Hepatocyte (in vitro differentiated cells): Measurements from ENCODE around the gene USP12. TPM values are rescaled to one million over a fixed set of nuclear protein-coding genes. Genes with fewer than 3 reads are reported as not detected.

Experiments used
- DNase-seq: peaks from one replicate; pipeline ENCODE4 v3.0.0-alpha.2; 2016; ENCODE audit warnings: low spot score
- H2AFZ ChIP-seq: fragments of 200-600 bp; sonication (generic); 2 replicates; pipeline ENCODE4 v1.6.0; 2016; ENCODE audit warnings: antibody characterized with exemption, mild to moderate bottlenecking
- H3K27ac ChIP-seq: fragments of 200-600 bp; sonication (generic); 2 replicates; pipeline ENCODE4 v1.5.1; 2016; ENCODE audit warnings: mild to moderate bottlenecking
- H3K27me3 ChIP-seq: fragments of 200-600 bp; sonication (generic); 2 replicates; pipeline ENCODE4 v1.6.1; 2016
- H3K36me3 ChIP-seq: fragments of 200-600 bp; sonication (generic); replicated peaks from 2 replicates; pipeline ENCODE4 v1.5.1; 2016; ENCODE audit warnings: low read depth; ENCODE audit not compliant: insufficient read depth
- H3K4me1 ChIP-seq: fragments of 200-600 bp; sonication (generic); 2 replicates; pipeline ENCODE4 v1.5.1; 2016; ENCODE audit warnings: mild to moderate bottlenecking, moderate library complexity; ENCODE audit not compliant: insufficient read depth
- H3K4me2 ChIP-seq: fragments of 200-600 bp; sonication (generic); 2 replicates; pipeline ENCODE4 v1.6.0; 2016
- H3K4me3 ChIP-seq: fragments of 200-600 bp; sonication (generic); 2 replicates; pipeline ENCODE4 v1.5.1; 2016; ENCODE audit warnings: mild to moderate bottlenecking
- H3K79me2 ChIP-seq: fragments of 200-600 bp; sonication (generic); 2 replicates; pipeline ENCODE4 v1.6.0; 2017; ENCODE audit warnings: mild to moderate bottlenecking
- H3K9me2 ChIP-seq: fragments of 200-600 bp; sonication (generic); replicated peaks from 2 replicates; pipeline ENCODE4 v1.6.0; 2017; ENCODE audit warnings: mild to moderate bottlenecking; ENCODE audit not compliant: insufficient read depth
- H3K9me3 ChIP-seq: fragments of 200-600 bp; sonication (generic); 2 replicates; pipeline ENCODE4 v1.5.1; 2016; ENCODE audit warnings: low read depth, mild to moderate bottlenecking
- H4K20me1 ChIP-seq: fragments of 200-600 bp; sonication (generic); 2 replicates; pipeline ENCODE4 v1.6.0; 2016; ENCODE audit warnings: mild to moderate bottlenecking; ENCODE audit not compliant: insufficient read depth, poor library complexity, severe bottlenecking
- EZH2 ChIP-seq: fragments of 200-600 bp; sonication (generic); IDR thresholded peaks from 2 replicates; pipeline ENCODE4 v1.6.1; 2016; ENCODE audit warnings: antibody characterized with exemption, mild to moderate bottlenecking, borderline replicate concordance
- EZH2phosphoT487 ChIP-seq: fragments of 200-600 bp; sonication (generic); IDR thresholded peaks from one replicate; pipeline ENCODE4 v1.6.1; 2018; ENCODE audit warnings: antibody characterized with exemption, mild to moderate bottlenecking, low read depth, moderate library complexity; ENCODE audit not compliant: unreplicated experiment, severe bottlenecking
- WGBS: methylation state at CpG from one replicate; pipeline ENCODE4 v1.1.6; 2016; ENCODE audit warnings: low lambda C conversion rate; ENCODE audit errors: missing lambda C conversion rate; 5-methylcytosine and 5-hydroxymethylcytosine counted together
- polyA plus RNA-seq: library from polyadenylated mRNA; unstranded; fragments of >200 nt; fragmentation: Nextera tagmentation; extraction: Ambion mirVana; gene quantifications from 2 replicates; pipeline ENCODE4 v1.2.1, GENCODE V29; 2016
- total RNA-seq: library from RNA; depleted of rRNA; stranded (reverse); fragments of >200 nt; gene quantifications from 2 replicates; pipeline ENCODE4 v1.2.3, GENCODE V29; 2014
- TF ChIP-seq, protein P1 (sequence below): fragments of 200-600 bp; sonication (generic); IDR thresholded peaks from 2 replicates; pipeline ENCODE4 v1.5.1; 2016; ENCODE audit warnings: antibody characterized with exemption, mild to moderate bottlenecking; ENCODE audit not compliant: poor library complexity

The USP12 gene
- total and polyA plus RNA-seq, 2 experiments from 2014 or later = 17.5 to 26.4 TPM

DNA sequence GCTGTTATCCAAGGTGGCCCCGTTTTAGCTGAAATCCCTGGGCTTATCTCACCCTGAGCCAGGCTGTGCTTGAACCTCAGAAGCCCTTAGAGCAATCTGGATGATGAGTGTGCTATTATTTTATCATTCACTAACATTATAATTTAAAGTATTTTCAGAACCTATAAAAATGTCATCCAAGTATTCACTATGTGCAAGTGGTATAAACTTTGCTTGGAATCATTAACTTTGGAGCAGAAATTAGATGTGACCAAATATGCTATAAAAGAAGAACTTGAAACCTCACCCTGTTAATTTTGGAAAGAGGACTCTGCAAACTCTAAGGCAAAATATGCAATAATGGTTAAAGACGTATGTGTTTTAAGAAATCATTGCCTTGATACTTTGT lies 147.5 kb downstream of the USP12 start:
- H3K27ac ChIP-seq = no peak overlapping the region
- WGBS = 54% methylated on average over 2 of the region's 2 CpGs

DNA sequence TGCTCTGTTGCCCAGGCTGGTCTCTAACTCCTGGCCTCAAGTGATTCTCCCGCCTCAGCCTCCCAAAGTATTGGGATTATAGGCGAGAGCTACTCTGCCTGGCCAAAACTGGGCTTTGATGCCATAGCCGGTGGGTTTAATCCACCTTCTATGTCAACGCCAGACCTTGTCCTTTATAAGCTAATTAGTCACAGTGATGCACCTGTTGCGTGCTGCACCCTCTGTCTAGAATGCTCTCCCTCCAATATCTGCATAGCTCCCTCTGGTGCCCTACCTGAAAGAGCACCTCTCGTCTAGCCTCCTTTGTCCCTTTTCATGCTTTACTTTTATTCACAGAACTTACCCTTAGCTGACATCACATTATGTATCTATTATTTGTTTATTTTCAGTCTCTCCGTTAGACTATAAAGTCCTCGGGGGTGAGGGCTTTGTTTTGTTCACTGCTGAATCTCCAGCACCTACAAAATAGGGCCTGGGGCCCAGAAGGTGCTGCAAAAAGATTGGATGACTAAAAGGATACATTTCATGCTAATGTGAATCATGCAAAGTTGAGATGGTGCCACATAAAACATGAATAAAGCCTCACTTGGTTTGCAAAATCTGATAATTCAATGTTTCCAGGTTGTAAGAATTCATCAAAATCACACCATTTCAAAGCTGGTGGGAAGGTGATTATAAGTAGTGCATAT lies 148.1 kb downstream of the USP12 start:
- no peak for DNase-seq

More for the DNA sequence above, 147.5 kb downstream of the USP12 start:
- H3K9me3 ChIP-seq = no peaks in the 10 kb centered on the region
- no peaks in the 10 kb centered on the region for H3K27me3 ChIP-seq
- DNase-seq = no peak
- no peaks in the 10 kb centered on the region for H3K79me2 ChIP-seq
- no peaks in the 10 kb centered on the region for H4K20me1 ChIP-seq
- H3K4me1 ChIP-seq = peaks cover 21% of the 10 kb centered on the region
- no peak overlapping the region for H3K4me3 ChIP-seq
- H2AFZ ChIP-seq = no peak overlapping the region
- peak overlapping the region; percentile 11 for H3K4me2 ChIP-seq
- TF ChIP-seq EZH2 (no peak), EZH2phosphoT487 (no peak)
- TF ChIP-seq, protein P1, sequence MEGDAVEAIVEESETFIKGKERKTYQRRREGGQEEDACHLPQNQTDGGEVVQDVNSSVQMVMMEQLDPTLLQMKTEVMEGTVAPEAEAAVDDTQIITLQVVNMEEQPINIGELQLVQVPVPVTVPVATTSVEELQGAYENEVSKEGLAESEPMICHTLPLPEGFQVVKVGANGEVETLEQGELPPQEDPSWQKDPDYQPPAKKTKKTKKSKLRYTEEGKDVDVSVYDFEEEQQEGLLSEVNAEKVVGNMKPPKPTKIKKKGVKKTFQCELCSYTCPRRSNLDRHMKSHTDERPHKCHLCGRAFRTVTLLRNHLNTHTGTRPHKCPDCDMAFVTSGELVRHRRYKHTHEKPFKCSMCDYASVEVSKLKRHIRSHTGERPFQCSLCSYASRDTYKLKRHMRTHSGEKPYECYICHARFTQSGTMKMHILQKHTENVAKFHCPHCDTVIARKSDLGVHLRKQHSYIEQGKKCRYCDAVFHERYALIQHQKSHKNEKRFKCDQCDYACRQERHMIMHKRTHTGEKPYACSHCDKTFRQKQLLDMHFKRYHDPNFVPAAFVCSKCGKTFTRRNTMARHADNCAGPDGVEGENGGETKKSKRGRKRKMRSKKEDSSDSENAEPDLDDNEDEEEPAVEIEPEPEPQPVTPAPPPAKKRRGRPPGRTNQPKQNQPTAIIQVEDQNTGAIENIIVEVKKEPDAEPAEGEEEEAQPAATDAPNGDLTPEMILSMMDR = no peak
- H3K36me3 ChIP-seq = no peaks in the 10 kb centered on the region
- no peaks in the 10 kb centered on the region for H3K9me2 ChIP-seq

GRCh38 chr13:27022571-27023311 lies 148.9 kb downstream of the USP12 start:
- Histone ChIP-seq H3K4me3 (no peak overlapping the region), H3K27ac (peak overlapping the region; percentile 44), H3K9me2 (no peaks in the 10 kb centered on the region), H3K4me1 (peaks cover 21% of the 10 kb centered on the region), H3K4me2 (peak overlapping the region; percentile 25), H3K36me3 (no peaks in the 10 kb centered on the region), H3K9me3 (no peaks in the 10 kb centered on the region), H2AFZ (no peak overlapping the region), H3K27me3 (no peaks in the 10 kb centered on the region), H4K20me1 (no peaks in the 10 kb centered on the region), H3K79me2 (no peaks in the 10 kb centered on the region)
- DNase-seq = peak; percentile 65
- TF ChIP-seq EZH2phosphoT487 = peak; percentile 65
- no peak for TF ChIP-seq EZH2
- TF ChIP-seq, protein P1 = no peak
- 15% methylated on average over 9 of the region's 9 CpGs for WGBS

More for the DNA sequence above, 148.1 kb downstream of the USP12 start:
- peak overlapping the region; percentile 44 for H3K27ac ChIP-seq
- no peak overlapping the region for H3K4me3 ChIP-seq
- H3K36me3 ChIP-seq = no peaks in the 10 kb centered on the region
- peaks cover 21% of the 10 kb centered on the region for H3K4me1 ChIP-seq
- 76% methylated on average over 8 of the region's 8 CpGs for WGBS
- no peaks in the 10 kb centered on the region for H4K20me1 ChIP-seq
- H3K27me3 ChIP-seq = no peaks in the 10 kb centered on the region
- H3K9me2 ChIP-seq = no peaks in the 10 kb centered on the region
- no peaks in the 10 kb centered on the region for H3K9me3 ChIP-seq
- TF ChIP-seq, protein P1 = no peak
- TF ChIP-seq EZH2 (no peak), EZH2phosphoT487 (no peak)
- H3K4me2 ChIP-seq = peak overlapping the region; percentile 11
- no peak overlapping the region for H2AFZ ChIP-seq
- no peaks in the 10 kb centered on the region for H3K79me2 ChIP-seq
